GM19239 (cell line): ENCODE results near the gene NF2.

Source experiments
- DNase-seq: peaks from one replicate; pipeline ENCODE4 v3.0.0; 2011; ENCODE audit warnings: low spot score; ENCODE audit not compliant: insufficient read length
- FAIRE-seq: peaks from 2 replicates; lab custom pipeline; 2011; peaks lifted over from hg19 to GRCh38; lab: Jason Lieb, UNC

NF2 gene

GRCh38 chr22:29654882-29655281 lies 51.4 kb downstream of the NF2 start:
- FAIRE-seq: no peak
- DNase-seq: no peak

- FAIRE-seq: no peak
Observed at GRCh38 chr22:29658176-29658575, 54.7 kb downstream of the NF2 start.

GRCh38 chr22:29660021-29660420 lies 56.6 kb downstream of the NF2 start:
- no peak for FAIRE-seq
- no peak for DNase-seq

More at GRCh38 chr22:29658176-29658575, 54.7 kb downstream of the NF2 start:
- no peak for DNase-seq

- no peak for DNase-seq
- no peak for FAIRE-seq
Observed at GRCh38 chr22:29661336-29661735, 57.9 kb downstream of the NF2 start.

GRCh38 chr22:29663180-29663821 lies 59.9 kb downstream of the NF2 start:
- FAIRE-seq (no peak), DNase-seq (no peak)

GRCh38 chr22:29665486-29665885 lies 62.1 kb downstream of the NF2 start:
- no peak for FAIRE-seq

GRCh38 chr22:29668673-29669072 lies 65.2 kb downstream of the NF2 start:
- FAIRE-seq: no peak
- DNase-seq: no peak

More at GRCh38 chr22:29665486-29665885, 62.1 kb downstream of the NF2 start:
- no peak for DNase-seq

GRCh38 chr22:29670626-29671025 lies 67.2 kb downstream of the NF2 start:
- no peak for FAIRE-seq
- DNase-seq: no peak

GRCh38 chr22:29673361-29674066 lies 70.1 kb downstream of the NF2 start:
- FAIRE-seq (no peak), DNase-seq (no peak)

GRCh38 chr22:29674121-29674520 lies 70.7 kb downstream of the NF2 start:
- DNase-seq (no peak), FAIRE-seq (no peak)

GRCh38 chr22:29679316-29679715 lies 75.9 kb downstream of the NF2 start:
- DNase-seq: no peak
- no peak for FAIRE-seq

- DNase-seq (no peak), FAIRE-seq (no peak)
Observed at GRCh38 chr22:29683536-29683935, 80.1 kb downstream of the NF2 start.

- DNase-seq: no peak
- FAIRE-seq: no peak
Observed at GRCh38 chr22:29684244-29684643, 80.8 kb downstream of the NF2 start.

GRCh38 chr22:29689206-29689879 lies 85.9 kb downstream of the NF2 start:
- FAIRE-seq: no peak
- DNase-seq: no peak

- FAIRE-seq (no peak), DNase-seq (no peak)
Observed at GRCh38 chr22:29689880-29690213, 86.4 kb downstream of the NF2 start.

- FAIRE-seq: no peak
- no peak for DNase-seq
Observed at GRCh38 chr22:29690476-29690875, 87.0 kb downstream of the NF2 start.

GRCh38 chr22:29691636-29692326 lies 88.3 kb downstream of the NF2 start:
- no peak for FAIRE-seq
- DNase-seq: no peak

GRCh38 chr22:29692327-29692640 lies 88.9 kb downstream of the NF2 start:
- DNase-seq (no peak), FAIRE-seq (no peak)

- FAIRE-seq (no peak), DNase-seq (no peak)
Observed at GRCh38 chr22:29693161-29693560, 89.7 kb downstream of the NF2 start.

- FAIRE-seq (no peak), DNase-seq (no peak)
Observed at GRCh38 chr22:29693671-29694070, 90.2 kb downstream of the NF2 start.
